Neural progenitor cell (in vitro differentiated cells): ENCODE measurements around the gene TMEM234.

ENCODE experiments used
- EZH2 ChIP-seq: fragments of 200-600 bp; sonication (generic); IDR thresholded peaks from 2 replicates; pipeline ENCODE4 v1.6.1; 2017; ENCODE audit warnings: antibody characterized with exemption, mild to moderate bottlenecking, moderate library complexity
- EZH2phosphoT487 ChIP-seq: fragments of 200-600 bp; sonication (generic); IDR thresholded peaks from 2 replicates; pipeline ENCODE4 v1.6.1; 2017; ENCODE audit warnings: antibody characterized with exemption
- TF ChIP-seq, protein P1 (sequence below): fragments of 200-600 bp; sonication (generic); IDR thresholded peaks from 2 replicates; pipeline ENCODE4 v1.5.1; 2017; ENCODE audit warnings: antibody characterized with exemption, mild to moderate bottlenecking

DNA sequence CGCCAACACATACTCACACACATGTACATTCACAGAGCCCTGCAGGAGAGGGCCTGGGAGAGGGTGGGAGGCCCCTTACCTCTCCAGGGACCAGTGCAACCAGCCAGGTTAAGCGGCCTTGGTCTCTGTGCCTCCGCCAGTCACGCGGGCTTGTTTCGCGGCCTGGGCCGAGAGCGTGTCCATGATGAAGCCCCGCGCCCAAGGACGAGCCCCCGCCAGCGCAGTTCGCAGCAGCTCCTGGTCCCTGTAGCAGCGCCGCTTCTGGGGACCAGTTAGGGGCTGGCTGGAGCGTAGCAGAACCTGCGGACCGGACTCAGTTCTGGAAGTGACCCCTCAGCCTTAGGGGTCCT is 17.6 kb upstream of the TMEM234 start:
- TF ChIP-seq EZH2 (no peak), EZH2phosphoT487 (no peak)
- TF ChIP-seq, protein P1, sequence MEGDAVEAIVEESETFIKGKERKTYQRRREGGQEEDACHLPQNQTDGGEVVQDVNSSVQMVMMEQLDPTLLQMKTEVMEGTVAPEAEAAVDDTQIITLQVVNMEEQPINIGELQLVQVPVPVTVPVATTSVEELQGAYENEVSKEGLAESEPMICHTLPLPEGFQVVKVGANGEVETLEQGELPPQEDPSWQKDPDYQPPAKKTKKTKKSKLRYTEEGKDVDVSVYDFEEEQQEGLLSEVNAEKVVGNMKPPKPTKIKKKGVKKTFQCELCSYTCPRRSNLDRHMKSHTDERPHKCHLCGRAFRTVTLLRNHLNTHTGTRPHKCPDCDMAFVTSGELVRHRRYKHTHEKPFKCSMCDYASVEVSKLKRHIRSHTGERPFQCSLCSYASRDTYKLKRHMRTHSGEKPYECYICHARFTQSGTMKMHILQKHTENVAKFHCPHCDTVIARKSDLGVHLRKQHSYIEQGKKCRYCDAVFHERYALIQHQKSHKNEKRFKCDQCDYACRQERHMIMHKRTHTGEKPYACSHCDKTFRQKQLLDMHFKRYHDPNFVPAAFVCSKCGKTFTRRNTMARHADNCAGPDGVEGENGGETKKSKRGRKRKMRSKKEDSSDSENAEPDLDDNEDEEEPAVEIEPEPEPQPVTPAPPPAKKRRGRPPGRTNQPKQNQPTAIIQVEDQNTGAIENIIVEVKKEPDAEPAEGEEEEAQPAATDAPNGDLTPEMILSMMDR, result no peak
